ENCODE measurements around the gene GNB5.
A peak's percentile ranks its signal among the peaks of the same experiment; 100 is the strongest.

GNB5 gene

GRCh38 chr15:52146776-52147175 lies 44.4 kb downstream of the GNB5 start:
- Mint-ChIP-seq H3K4me3 (no peak overlapping the region), H3K4me1 (peaks cover 18% of the 10 kb centered on the region), H3K9me3 (no peaks in the 10 kb centered on the region), H3K27me3 (no peaks in the 10 kb centered on the region), H3K36me3 (peaks cover 75% of the 10 kb centered on the region), H3K27ac (no peak overlapping the region)
- ATAC-seq: no peak

- no peak overlapping the region for H3K27ac Mint-ChIP-seq
- H3K4me1 Mint-ChIP-seq: peaks cover 14% of the 10 kb centered on the region
These were observed 44.9 kb downstream of the GNB5 start for GRCh38 chr15:52146261-52146660.

GRCh38 chr15:52144656-52145178 lies 46.5 kb downstream of the GNB5 start:
- Mint-ChIP-seq H3K4me1 (peaks cover 8% of the 10 kb centered on the region), H3K36me3 (peaks cover 71% of the 10 kb centered on the region), H3K4me3 (no peak overlapping the region), H3K27me3 (no peaks in the 10 kb centered on the region), H3K9me3 (no peaks in the 10 kb centered on the region), H3K27ac (no peak overlapping the region)
- no peak for ATAC-seq

More at GRCh38 chr15:52146261-52146660, 44.9 kb downstream of the GNB5 start:
- Mint-ChIP-seq H3K27me3 (no peaks in the 10 kb centered on the region), H3K4me3 (no peak overlapping the region), H3K9me3 (no peaks in the 10 kb centered on the region), H3K36me3 (peaks cover 74% of the 10 kb centered on the region)
- ATAC-seq: no peak

GRCh38 chr15:52143873-52144272 lies 47.3 kb downstream of the GNB5 start:
- Mint-ChIP-seq H3K4me1 (peaks cover 11% of the 10 kb centered on the region), H3K36me3 (peaks cover 67% of the 10 kb centered on the region), H3K9me3 (no peaks in the 10 kb centered on the region), H3K27me3 (no peaks in the 10 kb centered on the region), H3K27ac (no peak overlapping the region), H3K4me3 (no peak overlapping the region)
- ATAC-seq: no peak

GRCh38 chr15:52140646-52141045 lies 50.5 kb downstream of the GNB5 start:
- Mint-ChIP-seq H3K4me1 (peaks cover 30% of the 10 kb centered on the region), H3K27ac (peak overlapping the region; percentile 56), H3K4me3 (no peak overlapping the region), H3K27me3 (no peaks in the 10 kb centered on the region), H3K36me3 (peaks cover 51% of the 10 kb centered on the region), H3K9me3 (no peaks in the 10 kb centered on the region)
- ATAC-seq: no peak

- no peaks in the 10 kb centered on the region for H3K27me3 Mint-ChIP-seq
- peaks cover 32% of the 10 kb centered on the region for H3K4me1 Mint-ChIP-seq
These were observed 51.4 kb downstream of the GNB5 start for GRCh38 chr15:52139599-52140462.

GRCh38 chr15:52137432-52138357 lies 53.5 kb downstream of the GNB5 start:
- Mint-ChIP-seq H3K36me3 (peaks cover 56% of the 10 kb centered on the region), H3K27ac (peak overlapping the region; percentile 4)

More at GRCh38 chr15:52139599-52140462, 51.4 kb downstream of the GNB5 start:
- no peak overlapping the region for H3K4me3 Mint-ChIP-seq
- peak; percentile 63 for ATAC-seq
- no peaks in the 10 kb centered on the region for H3K9me3 Mint-ChIP-seq
- H3K27ac Mint-ChIP-seq: peak overlapping the region; percentile 56
- H3K36me3 Mint-ChIP-seq: peaks cover 53% of the 10 kb centered on the region

GRCh38 chr15:52136442-52136980 lies 54.7 kb downstream of the GNB5 start:
- Mint-ChIP-seq H3K27ac (peak overlapping the region; percentile 4), H3K27me3 (no peaks in the 10 kb centered on the region), H3K9me3 (no peaks in the 10 kb centered on the region), H3K4me1 (peaks cover 32% of the 10 kb centered on the region), H3K4me3 (no peak overlapping the region), H3K36me3 (peaks cover 58% of the 10 kb centered on the region)
- ATAC-seq: no peak

More at GRCh38 chr15:52137432-52138357, 53.5 kb downstream of the GNB5 start:
- Mint-ChIP-seq H3K4me1 (peaks cover 32% of the 10 kb centered on the region), H3K4me3 (no peak overlapping the region), H3K27me3 (no peaks in the 10 kb centered on the region), H3K9me3 (no peaks in the 10 kb centered on the region)
- ATAC-seq: no peak

- Mint-ChIP-seq H3K27me3 (no peaks in the 10 kb centered on the region), H3K4me3 (no peak overlapping the region), H3K4me1 (peaks cover 23% of the 10 kb centered on the region), H3K9me3 (no peaks in the 10 kb centered on the region), H3K27ac (peak overlapping the region; percentile 29), H3K36me3 (peaks cover 51% of the 10 kb centered on the region)
- no peak for ATAC-seq
These were observed 56.6 kb downstream of the GNB5 start for GRCh38 chr15:52134502-52135144.

GRCh38 chr15:52133510-52134220 lies 57.5 kb downstream of the GNB5 start:
- no peaks in the 10 kb centered on the region for H3K27me3 Mint-ChIP-seq
- H3K4me1 Mint-ChIP-seq: peaks cover 21% of the 10 kb centered on the region
- ATAC-seq: no peak
- peaks cover 48% of the 10 kb centered on the region for H3K36me3 Mint-ChIP-seq
- no peak overlapping the region for H3K4me3 Mint-ChIP-seq
- no peak overlapping the region for H3K27ac Mint-ChIP-seq
- H3K9me3 Mint-ChIP-seq: no peaks in the 10 kb centered on the region

- no peak overlapping the region for H3K27ac Mint-ChIP-seq
- H3K4me1 Mint-ChIP-seq: peaks cover 16% of the 10 kb centered on the region
- peaks cover 43% of the 10 kb centered on the region for H3K36me3 Mint-ChIP-seq
These were observed 59.1 kb downstream of the GNB5 start for GRCh38 chr15:52132066-52132465.

GRCh38 chr15:52128568-52128967 lies 62.6 kb downstream of the GNB5 start:
- no peak overlapping the region for H3K4me3 Mint-ChIP-seq
- no peaks in the 10 kb centered on the region for H3K4me1 Mint-ChIP-seq
- no peak for ATAC-seq
- H3K27me3 Mint-ChIP-seq: no peaks in the 10 kb centered on the region
- H3K27ac Mint-ChIP-seq: no peak overlapping the region
- H3K36me3 Mint-ChIP-seq: peaks cover 36% of the 10 kb centered on the region
- no peaks in the 10 kb centered on the region for H3K9me3 Mint-ChIP-seq

More at GRCh38 chr15:52132066-52132465, 59.1 kb downstream of the GNB5 start:
- no peak for ATAC-seq
- no peak overlapping the region for H3K4me3 Mint-ChIP-seq
- no peaks in the 10 kb centered on the region for H3K9me3 Mint-ChIP-seq
- H3K27me3 Mint-ChIP-seq: no peaks in the 10 kb centered on the region

GRCh38 chr15:52124270-52124880 lies 66.8 kb downstream of the GNB5 start:
- Mint-ChIP-seq H3K9me3 (no peaks in the 10 kb centered on the region), H3K27ac (no peak overlapping the region), H3K4me3 (no peak overlapping the region), H3K27me3 (no peaks in the 10 kb centered on the region), H3K4me1 (no peaks in the 10 kb centered on the region), H3K36me3 (peaks cover 22% of the 10 kb centered on the region)
- ATAC-seq: no peak

- H3K9me3 Mint-ChIP-seq: no peaks in the 10 kb centered on the region
- ATAC-seq: no peak
- no peaks in the 10 kb centered on the region for H3K4me1 Mint-ChIP-seq
- no peaks in the 10 kb centered on the region for H3K27me3 Mint-ChIP-seq
- H3K36me3 Mint-ChIP-seq: peaks cover 22% of the 10 kb centered on the region
- no peak overlapping the region for H3K4me3 Mint-ChIP-seq
- no peak overlapping the region for H3K27ac Mint-ChIP-seq
These were observed 69.3 kb downstream of the GNB5 start for GRCh38 chr15:52121896-52122295.

Measured in stimulated activated memory B cell treated with anti-CD40 and anti-IgM and Interleukin-4, amounts not matched to agents 10 μg/mL and 1 μg/mL and 100 μg/mL, for 72 hours (primary cell).